GM12873 (cell line): ENCODE measurements around the gene SLCO2A1.

Experiments
- CTCF ChIP-seq: IDR thresholded peaks from 2 replicates; pipeline ENCODE4 v1.5.1; 2012; ENCODE audit warnings: low read depth, mild to moderate bottlenecking, moderate library complexity, low read length, control low read depth; ENCODE audit not compliant: insufficient read depth; ENCODE audit errors: missing control alignments

Gene SLCO2A1

GRCh38 chr3:134031348-134031915, 1.7 kb upstream of the SLCO2A1 start:
- no peak for TF ChIP-seq CTCF

DNA sequence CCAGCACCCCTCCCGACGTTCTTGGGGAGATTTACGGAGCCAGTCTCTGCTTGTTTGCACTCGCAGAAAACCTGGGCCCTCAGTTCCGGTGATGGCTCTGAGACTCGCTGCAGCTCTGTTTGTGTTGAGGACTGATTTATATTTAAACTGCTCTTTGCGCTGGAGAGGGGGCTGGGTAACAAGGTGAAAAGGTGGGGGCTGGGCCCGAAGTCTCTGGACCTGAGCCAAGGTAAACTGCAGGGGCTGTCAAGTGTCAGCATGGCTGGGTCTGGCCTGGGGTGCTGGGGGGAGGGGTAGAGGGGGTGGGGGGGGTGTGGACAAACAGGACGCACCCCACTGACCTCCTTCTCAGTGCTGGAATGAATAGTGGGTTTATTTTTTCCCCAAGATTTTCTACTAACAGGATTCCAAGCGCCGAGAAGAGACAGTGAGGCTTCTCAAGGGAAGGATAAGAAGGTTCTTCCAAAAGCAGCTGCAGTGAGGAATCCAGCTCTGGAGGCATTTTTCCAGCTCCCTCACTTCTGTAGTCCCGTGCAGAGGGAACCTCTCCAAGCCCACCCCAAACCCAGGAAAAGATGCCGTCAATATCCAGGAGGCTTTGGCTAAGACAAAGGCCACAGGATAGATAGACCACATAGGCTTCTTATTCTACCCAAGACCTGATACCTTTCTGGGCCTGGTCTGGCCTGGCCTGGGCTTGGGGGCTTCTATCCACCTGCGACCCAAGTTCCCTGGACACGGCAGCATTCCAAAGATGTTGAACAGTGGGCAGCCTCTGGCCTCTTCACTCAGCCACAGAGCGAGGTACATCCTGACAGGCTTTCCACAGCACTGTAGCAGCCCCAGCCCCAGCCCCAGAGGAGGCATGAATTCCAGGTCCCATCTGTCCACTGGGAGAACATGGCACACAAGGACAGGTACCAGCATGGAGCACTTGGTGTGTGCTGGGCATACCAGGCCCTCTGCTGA, 938 bp upstream of the SLCO2A1 start:
- TF ChIP-seq CTCF: no peak

DNA sequence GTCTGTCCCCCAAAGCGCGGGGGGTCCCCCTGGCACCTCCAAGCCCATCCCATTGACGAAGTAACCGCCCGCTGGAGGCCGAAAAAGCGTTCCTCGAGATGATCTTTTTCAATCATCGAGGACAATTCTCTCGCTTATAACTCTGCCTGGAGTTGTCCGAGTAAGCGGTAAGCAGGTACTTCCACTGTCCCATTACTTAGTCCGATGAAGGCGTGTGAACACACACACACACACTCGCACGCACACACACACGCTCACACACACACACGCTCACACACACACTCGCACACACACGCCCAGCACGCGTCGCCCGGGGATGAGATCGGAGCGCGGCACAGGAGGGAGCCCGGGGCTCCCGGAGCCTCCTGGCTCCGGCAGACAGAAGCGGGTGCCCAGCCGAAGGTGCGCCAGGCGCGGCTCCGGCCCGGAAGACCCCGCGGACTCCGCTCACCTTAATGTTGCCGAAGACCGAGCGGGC, 430 bp downstream of the SLCO2A1 start:
- no peak for TF ChIP-seq CTCF

DNA sequence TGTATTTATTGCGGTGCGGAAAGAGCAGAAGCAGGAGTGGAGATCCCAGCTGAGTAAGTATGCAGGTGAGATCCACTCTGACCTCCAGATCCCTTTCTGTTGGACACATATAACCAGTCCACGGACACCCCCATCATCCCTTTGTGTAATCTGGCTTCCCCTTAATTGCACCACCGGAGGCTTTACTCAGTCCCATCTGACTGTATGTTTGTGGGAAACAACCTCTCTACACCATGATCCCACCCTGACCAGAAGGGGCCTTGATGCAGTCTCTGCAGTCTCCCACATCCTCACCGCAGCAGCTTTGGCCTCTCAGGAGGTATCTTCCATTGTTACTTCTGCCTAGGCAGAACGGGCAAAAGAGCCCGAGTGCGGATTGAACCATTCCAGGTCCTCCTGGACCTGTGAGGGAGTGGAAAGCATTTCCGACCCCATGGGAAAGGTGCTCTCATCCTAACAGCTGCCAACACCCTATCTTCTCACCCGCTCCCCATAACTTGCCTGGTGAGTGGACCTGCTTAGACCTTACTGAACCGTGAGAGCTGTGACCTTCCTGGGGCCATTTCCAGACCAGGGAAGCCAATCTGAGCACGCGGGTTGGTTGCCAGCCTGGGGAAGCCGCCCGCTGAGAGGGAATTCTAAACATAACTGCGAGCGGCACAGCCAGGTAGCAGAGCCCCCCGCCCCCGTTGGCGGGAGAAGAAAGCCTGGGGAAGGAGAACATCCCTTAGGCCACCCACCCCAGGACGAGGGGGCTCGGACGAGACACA, 1.1 kb downstream of the SLCO2A1 start:
- TF ChIP-seq CTCF: no peak

GRCh38 chr3:134027631-134028030, 2.1 kb downstream of the SLCO2A1 start:
- TF ChIP-seq CTCF: no peak

DNA sequence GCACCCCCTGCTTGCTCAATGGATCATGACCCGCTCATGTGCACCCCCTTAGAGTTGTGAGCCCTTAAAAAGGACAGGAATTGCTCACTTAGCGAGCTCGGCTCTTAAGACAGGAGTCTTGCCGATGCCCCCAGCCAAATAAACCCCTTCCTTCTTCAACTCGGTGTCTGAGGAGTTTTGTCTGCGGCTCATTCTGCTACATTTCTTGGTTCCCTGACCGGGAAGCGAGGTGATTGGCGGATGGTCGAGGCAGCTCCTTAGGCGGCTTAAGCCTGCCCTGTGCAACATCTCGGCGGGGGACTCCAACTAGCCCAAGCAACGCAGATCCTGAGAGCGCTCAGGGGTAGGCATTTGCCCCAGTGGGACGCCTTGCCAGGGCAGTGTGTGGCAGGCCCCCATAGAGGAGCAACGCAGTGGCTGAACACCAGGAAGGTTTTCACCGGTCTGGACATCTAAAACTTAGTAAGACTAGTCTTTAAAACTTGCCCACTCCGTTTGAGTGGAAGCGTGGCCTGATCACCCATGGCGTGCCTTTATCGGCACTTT, 9.5 kb downstream of the SLCO2A1 start:
- no peak for TF ChIP-seq CTCF
